ENCODE results near the gene HLA-G.

HLA-G gene

GRCh38 chr6:29793036-29793356 is 34.6 kb upstream of the HLA-G start:
- TF ChIP-seq CTCF (conservative IDR thresholded peaks at IDR 0.05), result no peak
- no peak overlapping the region for H3K27ac ChIP-seq

GRCh38 chr6:29793796-29794195 is 33.8 kb upstream of the HLA-G start:
- no peak for TF ChIP-seq CTCF (conservative IDR thresholded peaks at IDR 0.05)

GRCh38 chr6:29796026-29796425 is 31.6 kb upstream of the HLA-G start:
- no peak overlapping the region for H3K27ac ChIP-seq
- no peak for TF ChIP-seq CTCF (conservative IDR thresholded peaks at IDR 0.05)

More at GRCh38 chr6:29793796-29794195, 33.8 kb upstream of the HLA-G start:
- no peak overlapping the region for H3K27ac ChIP-seq

GRCh38 chr6:29797135-29797534 is 30.5 kb upstream of the HLA-G start:
- no peak overlapping the region for H3K27ac ChIP-seq
- TF ChIP-seq CTCF (conservative IDR thresholded peaks at IDR 0.05), result no peak

- no peak overlapping the region for H3K27ac ChIP-seq
- no peak for TF ChIP-seq CTCF (conservative IDR thresholded peaks at IDR 0.05)
Observed at GRCh38 chr6:29797966-29798365, 29.7 kb upstream of the HLA-G start.

- no peak for TF ChIP-seq CTCF (conservative IDR thresholded peaks at IDR 0.05)
- H3K27ac ChIP-seq, result no peak overlapping the region
Observed at GRCh38 chr6:29800254-29800653, 27.4 kb upstream of the HLA-G start.

- no peak overlapping the region for H3K27ac ChIP-seq
- no peak for TF ChIP-seq CTCF (conservative IDR thresholded peaks at IDR 0.05)
Observed at GRCh38 chr6:29806387-29806786, 21.2 kb upstream of the HLA-G start.

- no peak overlapping the region for H3K27ac ChIP-seq
- no peak for TF ChIP-seq CTCF (conservative IDR thresholded peaks at IDR 0.05)
Observed at GRCh38 chr6:29809249-29809648, 18.4 kb upstream of the HLA-G start.

Measured in VCaP (cell line).